ENCODE data around the gene XYLT1. TPM values are rescaled to one million over a fixed set of nuclear protein-coding genes. Genes with fewer than 3 reads are reported as not detected.

The XYLT1 gene
- total and polyA plus RNA-seq, 2 of the 4 experiments (the other 2 are of a cell fraction) = 9.0 to 12.7 TPM

DNA sequence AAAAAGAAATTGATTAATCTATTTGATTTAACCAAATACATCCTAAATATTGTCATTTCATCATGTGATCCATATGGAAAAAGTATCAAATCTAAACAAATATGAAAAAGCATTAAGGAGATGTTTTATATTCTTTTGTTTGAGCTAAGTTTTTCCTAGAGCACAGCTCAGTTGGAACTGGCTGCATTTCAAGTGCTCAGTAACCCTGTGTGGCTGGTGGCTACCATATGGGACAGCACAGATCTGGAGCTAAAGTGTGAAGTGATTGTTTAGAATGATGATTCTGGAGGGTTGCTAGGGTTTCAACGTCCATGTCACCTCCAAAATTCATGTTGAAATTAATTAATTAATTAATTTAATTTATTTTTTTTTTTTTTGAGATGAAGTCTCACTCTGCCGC, 137.5 kb downstream of the XYLT1 start:
- no peaks in the 10 kb centered on the region for H3K9me3 ChIP-seq (ENCODE audit: control insufficient read depth, insufficient read depth, low read length)
- no peak overlapping the region for H3K18ac ChIP-seq (ENCODE audit: low read depth, low read length)
- no TSS peak for BruUV-seq (replicated peaks)
- H4K20me1 ChIP-seq (ENCODE audit: insufficient read depth, low read length) = peaks cover 7% of the 10 kb centered on the region; the same call in 1 of the 2 replicates
- CTCF ChIA-PET = interaction anchor here (0.5 to 1.2 kb wide), 3 partner anchors 9 to 439 kb away, joined by 3 to 7 read pairs (median 3); no protein-coding TSS in a partner anchor
- ATAC-seq (ENCODE audit: low read depth) (no peak), DNase-seq (no peak)
- no peak overlapping the region for H3K4ac ChIP-seq (ENCODE audit: low read depth, low read length)
- H3K79me1 ChIP-seq (ENCODE audit: low read depth in 1 of 2, low read length in 2 of 2) = peaks cover 19 to 35% of the 10 kb centered on the region in 2 experiments; a peak in 3 of 4 replicates
- in situ Hi-C loops (cut with MboI; ENCODE audit: low sequenced_read_pairs) = no loop called here
- no peak overlapping the region for H2BK5ac ChIP-seq (ENCODE audit: low read depth, low read length, poor library complexity, severe bottlenecking)
- no peak for TF ChIP-seq CHD1 (IDR thresholded peaks at IDR 0.05; ENCODE audit: low read depth, low read length)
- TF ChIP-seq RCOR1 (IDR thresholded peaks at IDR 0.05; ENCODE audit: insufficient replicate concordance, low read length) = no peak
- no peak overlapping the region for H2AK9ac ChIP-seq (replicated peaks; ENCODE audit: low read depth, low read length, poor library complexity)
- H3K9me1 ChIP-seq (ENCODE audit: insufficient read depth, low read length) = peaks cover 8% of the 10 kb centered on the region
- H4K5ac ChIP-seq (ENCODE audit: low read depth, low read length) = no peak overlapping the region
- H3K56ac ChIP-seq (ENCODE audit: extremely low read depth, insufficient read depth, low read length) = no peak overlapping the region
- H3K9ac ChIP-seq (ENCODE audit: low read depth, low read length) = no peak overlapping the region
- H4K91ac ChIP-seq (ENCODE audit: insufficient read depth, low read depth, low read length) = no peak overlapping the region
- peaks cover 4% of the 10 kb centered on the region for H3K4me1 ChIP-seq (ENCODE audit: control insufficient read depth, insufficient read depth, low read length)
- no peak overlapping the region for H2AFZ ChIP-seq (replicated peaks; ENCODE audit: low read length, poor library complexity)
- no peak overlapping the region for H3K27ac ChIP-seq (ENCODE audit: insufficient read depth, low read length)
- dilution Hi-C loops (cut with HindIII; ENCODE audit: low sequenced_read_pairs, unreplicated experiment) = no loop called here
- intact Hi-C loops (cut with micrococcal nuclease) = no loop called here
- no peak overlapping the region for H3K4me2 ChIP-seq (ENCODE audit: low read depth, low read length)
- POLR2A ChIA-PET (ENCODE audit: unreplicated experiment) = no interaction called here
- no peak overlapping the region for H2BK120ac ChIP-seq (ENCODE audit: low read depth, low read length)
- H2BK20ac ChIP-seq (ENCODE audit: low read depth, low read length) = no peak overlapping the region
- H3K4me3 ChIP-seq (ENCODE audit: insufficient read depth, low read depth, low read length) = no peak overlapping the region
- H3K36me3 ChIP-seq (ENCODE audit: control insufficient read depth, insufficient read depth, low read length) = no peaks in the 10 kb centered on the region
- no CpG with 5 or more reads among the region's 2 CpGs for WGBS, 2 experiments (ENCODE audit: extremely low coverage in 2 of 2, insufficient read length in 1 of 2)
- no peak overlapping the region for H2AK5ac ChIP-seq (ENCODE audit: low read depth, low read length)
- H3K14ac ChIP-seq (replicated peaks; ENCODE audit: low read depth, low read length) = no peak overlapping the region
- H3K23ac ChIP-seq (ENCODE audit: low read depth, low read length) = no peak overlapping the region
- H3K27me3 ChIP-seq (ENCODE audit: control insufficient read depth, insufficient read depth, low read length) = no peaks in the 10 kb centered on the region
- H4K8ac ChIP-seq (ENCODE audit: low read depth in 2 of 2, low read length in 2 of 2) = no peak overlapping the region
- H2BK15ac ChIP-seq (ENCODE audit: low read depth, low read length) = no peak overlapping the region
